GM03348 (cell line): ENCODE data around the gene TMEM200C.
A peak's percentile ranks its signal among the peaks of the same experiment; 100 is the strongest.

Experiments
- DNase-seq: peaks from one replicate; pipeline ENCODE4 v3.0.0; 2012; ENCODE audit warnings: low spot score

The TMEM200C gene

DNA sequence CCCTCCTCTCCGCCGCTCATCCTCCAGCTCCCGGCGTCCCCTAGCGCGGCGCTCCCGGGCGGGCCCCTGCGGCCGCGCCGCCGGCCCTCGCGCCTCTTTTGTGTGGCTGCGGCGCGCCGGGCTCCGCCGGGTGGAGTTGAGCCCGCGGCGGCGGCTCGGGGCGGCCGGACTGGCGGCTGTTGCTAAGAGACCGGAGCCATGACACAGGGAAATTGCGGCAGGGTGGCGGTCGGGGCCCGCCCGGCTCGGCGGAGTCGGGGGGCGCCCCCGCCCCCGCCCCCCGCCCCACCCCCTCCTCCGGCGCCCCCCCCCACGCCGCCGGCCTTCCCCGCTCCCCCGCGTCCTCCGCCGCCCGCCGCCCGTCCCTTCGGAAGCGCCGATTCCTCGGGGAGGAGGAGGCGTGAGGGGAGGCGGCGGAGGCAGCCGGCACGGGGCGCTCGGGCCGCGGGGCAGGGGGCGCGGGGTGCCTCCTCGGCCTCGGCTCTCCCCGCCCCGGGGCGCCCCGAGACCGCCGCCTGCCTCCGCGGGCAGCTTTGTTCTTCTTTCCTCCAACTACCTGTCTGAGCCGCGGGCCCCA is at the start of gene TMEM200C:
TMEM200C (minus strand) TSS at position 224 of the 577 bp plus-strand sequence. CDS start 3,459 bp downstream, outside the sequence.
- peak; percentile 63 for DNase-seq

DNA sequence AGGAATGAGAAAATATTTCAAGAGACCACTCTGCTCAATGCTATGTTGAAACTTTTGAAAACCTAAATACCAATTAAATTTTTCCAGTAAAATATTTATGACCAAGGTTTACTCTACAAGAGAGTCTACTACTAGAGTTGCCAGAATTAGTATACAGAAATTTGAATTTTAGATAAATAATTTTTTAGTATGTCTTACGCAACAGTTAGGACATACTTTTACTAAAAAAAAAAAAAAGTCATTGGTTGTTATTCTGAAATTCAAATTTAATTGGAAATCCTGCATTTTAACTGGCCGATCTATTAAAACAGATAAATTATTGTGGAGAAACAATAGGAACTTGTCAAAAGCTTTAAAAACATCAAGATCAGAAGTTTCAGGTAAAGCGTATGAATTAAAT is 49.1 kb upstream of the TMEM200C start:
- no peak for DNase-seq

DNA sequence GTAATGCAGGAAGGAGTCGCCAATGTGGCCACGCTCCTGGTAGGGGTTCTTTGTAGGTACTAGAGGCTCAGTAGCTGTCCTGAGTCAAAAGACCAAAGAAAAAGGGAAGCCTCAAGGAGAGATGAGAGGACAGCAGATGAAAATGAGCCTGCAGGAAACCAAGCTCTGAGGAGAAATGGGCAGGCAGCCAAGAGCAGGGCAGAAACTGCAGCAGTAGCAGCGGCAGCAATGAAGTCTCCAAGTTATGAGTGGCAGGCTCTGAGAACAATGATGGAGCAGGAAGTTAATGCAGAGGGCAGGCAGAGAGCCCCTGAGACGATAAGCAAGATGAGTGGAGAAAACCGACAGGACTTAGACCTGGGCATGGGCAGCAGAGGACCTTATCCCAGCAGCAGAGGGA is 48.2 kb upstream of the TMEM200C start:
- no peak for DNase-seq

DNA sequence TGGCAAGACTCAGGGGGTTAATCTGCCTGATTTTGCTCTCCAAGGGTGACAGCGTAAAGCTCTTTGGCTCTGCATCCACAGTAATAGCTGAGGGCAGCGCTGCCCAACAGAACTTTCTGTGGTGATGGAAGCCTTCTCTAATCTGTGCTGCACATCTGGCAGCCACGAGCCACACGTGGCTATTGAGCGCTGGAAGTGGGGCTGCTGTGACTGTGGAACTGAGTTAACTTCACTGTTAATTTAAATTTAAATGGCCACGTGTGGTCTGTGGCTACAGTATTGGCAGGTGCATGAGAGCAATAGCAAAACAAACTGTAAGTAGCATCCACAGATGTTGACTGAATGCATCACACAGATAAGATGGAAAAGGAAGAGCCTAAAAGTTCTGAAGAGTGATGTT is 47.3 kb upstream of the TMEM200C start:
- DNase-seq = no peak

DNA sequence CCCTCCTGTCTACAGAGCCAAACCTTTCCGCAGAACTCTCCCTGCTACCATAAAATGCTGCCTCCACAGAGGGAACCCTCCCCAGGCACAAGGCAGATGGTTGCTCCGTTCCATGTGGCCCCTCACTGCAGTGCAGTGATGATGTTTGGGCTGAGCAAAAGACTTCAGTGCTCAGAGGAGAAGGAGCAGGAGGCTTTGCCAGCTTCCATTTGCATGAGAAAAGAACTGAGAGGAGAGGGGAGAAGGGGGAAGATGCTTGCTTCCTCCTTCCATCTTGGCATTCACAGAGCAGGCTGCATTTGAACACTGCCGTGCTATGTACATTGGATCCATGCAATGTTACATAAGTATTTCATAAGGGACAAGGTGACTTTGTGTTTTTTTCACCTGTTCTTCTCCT is 46.6 kb upstream of the TMEM200C start:
- DNase-seq = no peak

DNA sequence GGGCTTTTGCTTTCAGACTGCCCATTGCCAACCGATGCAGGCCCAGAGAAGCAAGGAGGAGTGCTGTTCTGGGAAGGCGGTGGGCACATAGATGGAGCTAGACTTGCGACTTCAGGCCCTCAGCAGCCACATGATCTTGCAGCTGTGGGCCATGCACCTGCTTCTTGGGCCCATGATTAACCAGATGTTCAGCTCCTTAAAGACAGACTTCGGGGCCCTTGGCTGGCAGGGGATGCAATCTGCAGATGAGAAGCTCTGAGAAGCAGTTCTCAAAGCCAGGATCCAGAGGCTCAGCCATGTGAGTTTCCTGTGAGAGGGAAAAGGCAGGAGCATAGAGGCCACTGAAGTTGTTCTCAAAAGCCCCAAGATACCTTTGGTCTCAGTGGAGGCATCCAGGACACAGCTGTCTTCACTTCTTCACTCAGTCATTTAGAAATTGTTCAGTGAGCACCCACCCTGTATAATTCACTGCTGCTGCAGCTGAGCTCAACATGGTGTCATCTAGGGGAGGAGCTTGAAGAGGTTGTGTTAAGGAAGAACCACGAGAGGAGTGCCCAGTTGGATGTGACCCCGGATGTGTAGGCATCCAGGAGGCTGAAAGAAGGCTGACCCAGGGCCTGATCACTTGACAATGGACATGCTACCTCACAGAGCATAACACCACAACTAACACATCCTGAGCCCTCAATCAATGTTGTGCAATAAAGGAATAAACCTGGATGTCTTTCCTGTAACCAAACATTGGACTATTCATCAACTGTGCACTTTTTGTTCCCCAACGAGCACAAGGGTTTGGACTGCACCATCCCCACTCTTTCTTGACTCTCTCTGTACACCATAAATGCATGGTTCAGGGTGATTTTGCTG is 44.7 kb upstream of the TMEM200C start:
- no peak for DNase-seq

- no peak for DNase-seq
Measured at GRCh38 chr18:5937795-5938194, 42.5 kb upstream of the TMEM200C start.

- no peak for DNase-seq
Measured at GRCh38 chr18:5937121-5937520, 41.8 kb upstream of the TMEM200C start.

- DNase-seq = no peak
Measured at GRCh38 chr18:5930789-5931188, 35.5 kb upstream of the TMEM200C start.

DNA sequence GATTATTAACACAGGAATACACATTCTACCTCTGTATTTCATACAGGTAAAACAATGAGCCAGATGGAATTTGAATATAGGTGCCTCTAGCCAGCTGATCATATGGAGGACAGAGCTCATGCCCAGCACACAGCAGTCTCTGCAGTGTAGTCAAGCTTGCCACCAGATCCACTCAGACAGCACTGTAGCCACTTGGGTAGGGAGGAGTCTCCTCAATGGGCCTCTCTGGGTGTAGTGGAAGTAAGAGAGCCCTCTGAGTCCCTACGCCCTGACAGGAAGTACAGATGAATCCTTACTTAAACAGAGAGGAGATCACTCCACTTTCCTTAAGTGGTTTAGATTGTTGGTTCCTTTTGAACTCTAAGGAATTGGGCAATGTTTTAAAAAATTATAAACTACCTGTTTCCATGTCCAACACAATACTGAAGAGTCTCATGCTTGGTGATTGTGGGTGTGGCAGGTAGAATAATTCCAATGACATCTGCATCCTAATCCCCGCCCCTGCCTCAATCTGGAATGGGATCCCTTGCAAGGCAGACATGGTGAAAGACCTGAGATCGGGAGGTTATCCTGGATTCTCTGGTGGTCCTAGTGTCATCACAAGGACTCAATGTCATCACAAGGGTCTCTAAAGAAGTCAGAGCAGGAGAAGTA is 23.0 kb upstream of the TMEM200C start:
- DNase-seq = no peak

DNA sequence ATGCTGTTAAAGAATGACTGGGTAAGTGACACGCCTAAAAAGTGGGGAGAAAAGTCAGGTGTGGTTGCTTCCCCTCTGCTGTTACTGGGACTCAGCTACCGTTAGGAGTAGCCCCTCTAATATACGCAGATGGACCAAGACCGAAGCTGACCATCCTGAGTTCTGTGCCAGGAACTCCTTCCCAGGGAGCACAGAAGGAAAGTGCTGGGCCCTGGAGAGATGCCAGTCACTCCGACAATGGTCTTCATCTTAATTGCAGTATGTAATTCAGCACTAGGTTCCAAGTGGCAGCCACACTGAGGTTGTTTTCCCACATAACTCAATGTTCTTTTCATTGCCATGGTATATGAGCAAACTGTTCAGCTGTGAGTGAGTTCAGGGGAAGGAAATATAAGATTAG is 19.6 kb upstream of the TMEM200C start:
- no peak for DNase-seq

DNA sequence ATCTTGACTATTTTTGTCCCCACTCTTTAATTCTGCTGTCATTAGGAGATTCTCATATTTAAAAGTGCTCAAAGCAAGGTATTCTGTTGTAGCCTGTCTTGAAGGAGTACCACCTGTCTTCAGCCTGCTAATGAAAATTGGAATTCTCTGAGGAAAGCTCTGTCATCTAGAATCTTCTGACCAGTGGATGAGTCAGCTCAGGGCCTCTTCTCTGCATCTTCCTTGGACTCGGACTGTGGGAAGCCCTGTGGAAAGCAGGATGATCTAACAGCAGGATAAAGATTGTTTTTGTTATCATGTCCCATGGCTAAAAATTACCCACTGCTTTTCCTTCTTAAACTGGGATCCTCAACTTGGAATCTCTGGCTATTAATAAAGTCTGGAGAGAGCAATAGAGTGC is 18.7 kb upstream of the TMEM200C start:
- DNase-seq = no peak

- no peak for DNase-seq
Measured at GRCh38 chr18:5912566-5912965, 17.2 kb upstream of the TMEM200C start.

GRCh38 chr18:5909125-5909524 is 13.8 kb upstream of the TMEM200C start:
- no peak for DNase-seq

DNA sequence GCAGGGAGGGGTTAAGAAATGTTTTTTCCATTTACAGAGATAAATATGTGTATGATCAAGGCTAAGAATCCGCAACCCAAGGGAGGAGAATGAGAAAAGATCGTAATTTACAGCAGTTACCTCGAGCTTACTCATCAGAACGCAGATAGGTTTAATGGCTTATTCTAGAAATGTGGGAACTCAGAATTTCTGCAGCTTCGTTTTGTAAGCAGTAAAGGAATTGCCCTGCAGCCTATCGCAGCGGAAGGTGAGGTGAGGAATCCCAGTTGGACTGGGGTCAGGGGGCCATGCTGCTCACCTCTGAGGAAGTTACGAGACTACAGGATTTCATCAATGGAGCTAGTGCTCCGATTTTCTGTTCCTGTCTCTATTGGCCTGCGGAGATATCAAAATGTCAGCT is 8.1 kb upstream of the TMEM200C start:
- no peak for DNase-seq

DNA sequence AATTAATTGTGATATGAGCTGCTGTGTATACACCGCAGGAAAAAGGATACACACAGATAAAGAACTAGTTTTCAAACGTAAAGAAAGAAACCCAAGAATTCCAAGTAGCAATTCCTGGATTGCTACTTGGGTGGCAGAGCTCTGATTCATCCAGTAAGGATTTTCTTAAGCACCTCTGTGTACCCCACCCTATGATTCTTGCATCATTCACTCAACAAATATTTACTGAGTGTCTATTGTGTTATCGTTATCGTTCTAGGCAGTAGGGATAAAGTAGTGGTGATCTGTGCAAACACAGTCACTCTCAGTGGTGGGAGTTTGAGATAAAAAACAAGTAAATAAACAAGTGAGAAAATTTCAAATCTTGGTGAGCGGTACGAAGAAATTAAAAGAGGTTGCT is 4.9 kb upstream of the TMEM200C start:
- no peak for DNase-seq

GRCh38 chr18:5899835-5900234 is 4.5 kb upstream of the TMEM200C start:
- no peak for DNase-seq

- peak; percentile 35 for DNase-seq
Measured at GRCh38 chr18:5895876-5896740, 786 bp upstream of the TMEM200C start.

DNA sequence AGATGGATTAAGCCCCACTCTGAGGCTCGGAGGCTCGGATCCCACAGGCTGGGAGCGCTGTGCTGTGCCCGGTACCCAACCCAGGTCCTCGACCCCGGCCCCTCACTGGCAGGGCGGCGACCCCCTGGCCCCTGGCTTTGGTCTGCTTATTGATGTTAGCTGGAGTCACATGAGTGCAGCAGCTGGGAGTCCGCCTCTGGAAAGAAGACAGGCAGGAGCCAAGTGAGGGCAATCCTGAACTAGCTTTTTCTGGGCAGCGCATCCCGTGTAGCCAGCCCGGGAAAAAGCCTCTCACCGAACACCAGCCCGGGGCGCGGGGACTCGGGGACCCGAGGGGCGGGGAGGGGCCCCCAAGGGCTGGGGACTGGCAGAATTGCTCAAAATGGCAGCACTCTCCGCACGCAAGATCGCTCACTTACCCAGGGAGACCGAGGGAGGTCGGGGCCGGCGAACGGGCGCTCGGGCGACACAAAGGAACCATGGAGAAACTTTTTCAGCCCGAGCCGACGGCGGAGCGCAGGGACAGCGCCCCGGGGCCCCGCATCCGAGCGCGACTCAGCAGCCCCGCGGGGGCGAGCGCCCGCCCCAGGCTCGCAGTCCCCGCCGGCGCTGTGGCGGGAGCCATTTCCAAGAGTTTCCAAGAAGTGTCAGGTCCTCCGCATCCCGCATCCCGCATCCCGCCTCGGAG is 567 bp downstream of the TMEM200C start:
- DNase-seq = no peak

- no peak for DNase-seq
Measured at GRCh38 chr18:5893956-5894610, 1.2 kb downstream of the TMEM200C start.

GRCh38 chr18:5892823-5893431 is 2.4 kb downstream of the TMEM200C start:
- DNase-seq = no peak
